Nephron progenitor cell (in vitro differentiated cells): ENCODE data around the gene SERINC3.

Experiments used
- DNase-seq: peaks from one replicate; pipeline ENCODE4 v3.0.0; 2021
- H3K27ac Mint-ChIP-seq: 2 replicates; pipeline ENCODE4 v1.8.0; 2021; ENCODE audit warnings: mild to moderate bottlenecking, moderate library complexity, mixed read lengths
- H3K27me3 Mint-ChIP-seq: 2 replicates; pipeline ENCODE4 v1.8.0; 2021; ENCODE audit warnings: mild to moderate bottlenecking, low read depth, mixed read lengths; ENCODE audit not compliant: poor library complexity
- H3K36me3 Mint-ChIP-seq: 2 replicates; pipeline ENCODE4 v1.8.0; 2021; ENCODE audit warnings: low read depth, mixed read lengths
- H3K4me1 Mint-ChIP-seq: 2 replicates; pipeline ENCODE4 v1.8.0; 2021; ENCODE audit warnings: mixed read lengths
- H3K4me3 Mint-ChIP-seq: 2 replicates; pipeline ENCODE4 v1.8.0; 2021; ENCODE audit warnings: mild to moderate bottlenecking, moderate library complexity, mixed read lengths
- H3K9me3 Mint-ChIP-seq: 2 replicates; pipeline ENCODE4 v1.8.0; 2021; ENCODE audit warnings: mild to moderate bottlenecking, moderate library complexity, mixed read lengths
- TF ChIP-seq, protein P1 (sequence below): fragments of 200-600 bp; sonication (generic); IDR thresholded peaks from 2 replicates; pipeline ENCODE4 v1.5.0; 2021; ENCODE audit warnings: antibody characterized with exemption

The SERINC3 gene

DNA sequence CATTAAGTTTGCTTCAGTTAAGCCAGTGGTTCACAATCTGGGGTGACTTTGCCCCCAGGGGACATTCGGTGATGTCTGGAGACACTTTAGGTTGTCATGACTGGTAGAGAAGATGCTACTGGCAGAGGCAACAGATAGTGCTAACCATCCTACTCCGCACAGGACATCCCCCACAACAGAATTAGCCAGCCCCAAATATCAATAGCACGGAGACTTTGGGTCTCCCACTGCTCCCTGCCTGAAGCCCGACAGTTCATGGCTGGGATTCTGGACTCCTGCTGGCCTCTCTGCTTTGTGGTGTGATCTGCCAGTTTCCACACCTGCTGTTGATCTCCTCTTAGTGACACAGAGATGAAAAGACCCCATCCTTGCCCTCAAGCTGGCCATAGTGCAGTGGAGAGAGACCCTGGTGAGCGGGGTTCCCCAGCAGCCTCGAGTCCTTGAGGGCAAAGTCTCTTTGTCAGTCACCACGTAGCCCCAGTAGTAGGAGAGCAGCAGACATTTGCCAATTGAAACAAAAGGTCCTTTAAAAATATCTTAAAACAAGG lies 70.9 kb downstream of the SERINC3 start:
- TF ChIP-seq, protein P1, sequence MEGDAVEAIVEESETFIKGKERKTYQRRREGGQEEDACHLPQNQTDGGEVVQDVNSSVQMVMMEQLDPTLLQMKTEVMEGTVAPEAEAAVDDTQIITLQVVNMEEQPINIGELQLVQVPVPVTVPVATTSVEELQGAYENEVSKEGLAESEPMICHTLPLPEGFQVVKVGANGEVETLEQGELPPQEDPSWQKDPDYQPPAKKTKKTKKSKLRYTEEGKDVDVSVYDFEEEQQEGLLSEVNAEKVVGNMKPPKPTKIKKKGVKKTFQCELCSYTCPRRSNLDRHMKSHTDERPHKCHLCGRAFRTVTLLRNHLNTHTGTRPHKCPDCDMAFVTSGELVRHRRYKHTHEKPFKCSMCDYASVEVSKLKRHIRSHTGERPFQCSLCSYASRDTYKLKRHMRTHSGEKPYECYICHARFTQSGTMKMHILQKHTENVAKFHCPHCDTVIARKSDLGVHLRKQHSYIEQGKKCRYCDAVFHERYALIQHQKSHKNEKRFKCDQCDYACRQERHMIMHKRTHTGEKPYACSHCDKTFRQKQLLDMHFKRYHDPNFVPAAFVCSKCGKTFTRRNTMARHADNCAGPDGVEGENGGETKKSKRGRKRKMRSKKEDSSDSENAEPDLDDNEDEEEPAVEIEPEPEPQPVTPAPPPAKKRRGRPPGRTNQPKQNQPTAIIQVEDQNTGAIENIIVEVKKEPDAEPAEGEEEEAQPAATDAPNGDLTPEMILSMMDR = no peak
- no peaks in the 10 kb centered on the region for H3K4me1 Mint-ChIP-seq
- no peak for DNase-seq
- peaks cover 13% of the 10 kb centered on the region for H3K27me3 Mint-ChIP-seq
- H3K4me3 Mint-ChIP-seq = no peak overlapping the region
- H3K9me3 Mint-ChIP-seq = no peaks in the 10 kb centered on the region
- H3K27ac Mint-ChIP-seq = no peak overlapping the region
- no peaks in the 10 kb centered on the region for H3K36me3 Mint-ChIP-seq

DNA sequence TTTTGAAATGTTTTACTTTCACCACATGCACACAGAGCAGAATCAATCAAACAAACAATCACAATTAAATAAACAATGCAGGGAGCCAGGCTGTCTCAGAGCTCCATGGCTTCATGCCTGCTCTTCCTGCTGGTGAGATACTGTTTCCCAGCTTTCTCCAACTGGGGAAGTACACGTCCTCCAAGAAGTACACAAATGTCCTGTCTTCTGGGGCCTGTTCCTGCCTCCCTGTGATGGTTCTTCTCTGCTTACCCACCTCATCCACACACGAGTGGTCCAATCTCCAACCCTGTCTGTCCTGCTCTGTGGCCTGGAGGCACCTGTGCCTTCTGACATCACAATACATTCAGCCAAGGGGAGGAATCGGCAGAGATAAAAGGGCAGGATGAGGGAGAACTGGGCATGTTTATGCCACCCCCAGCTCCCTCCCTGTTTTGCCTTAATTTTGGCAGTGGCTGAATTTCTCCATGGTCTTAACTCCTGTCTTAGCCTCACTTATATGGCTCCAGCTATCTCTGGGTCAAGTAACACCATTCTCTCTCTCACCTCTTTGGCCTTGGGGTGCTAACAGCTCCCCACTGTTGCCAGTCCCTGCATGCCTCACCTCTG lies 71.5 kb downstream of the SERINC3 start:
- DNase-seq = no peak
- Mint-ChIP-seq H3K36me3 (no peaks in the 10 kb centered on the region), H3K27me3 (peaks cover 15% of the 10 kb centered on the region), H3K27ac (no peak overlapping the region), H3K9me3 (no peaks in the 10 kb centered on the region), H3K4me3 (no peak overlapping the region), H3K4me1 (no peaks in the 10 kb centered on the region)
- TF ChIP-seq, protein P1 = no peak

GRCh38 chr20:44449864-44450263 lies 72.0 kb downstream of the SERINC3 start:
- Mint-ChIP-seq H3K27me3 (peaks cover 20% of the 10 kb centered on the region), H3K4me3 (no peak overlapping the region), H3K9me3 (no peaks in the 10 kb centered on the region), H3K4me1 (no peaks in the 10 kb centered on the region), H3K36me3 (no peaks in the 10 kb centered on the region), H3K27ac (no peak overlapping the region)
- no peak for DNase-seq
- TF ChIP-seq, protein P1 = no peak

DNA sequence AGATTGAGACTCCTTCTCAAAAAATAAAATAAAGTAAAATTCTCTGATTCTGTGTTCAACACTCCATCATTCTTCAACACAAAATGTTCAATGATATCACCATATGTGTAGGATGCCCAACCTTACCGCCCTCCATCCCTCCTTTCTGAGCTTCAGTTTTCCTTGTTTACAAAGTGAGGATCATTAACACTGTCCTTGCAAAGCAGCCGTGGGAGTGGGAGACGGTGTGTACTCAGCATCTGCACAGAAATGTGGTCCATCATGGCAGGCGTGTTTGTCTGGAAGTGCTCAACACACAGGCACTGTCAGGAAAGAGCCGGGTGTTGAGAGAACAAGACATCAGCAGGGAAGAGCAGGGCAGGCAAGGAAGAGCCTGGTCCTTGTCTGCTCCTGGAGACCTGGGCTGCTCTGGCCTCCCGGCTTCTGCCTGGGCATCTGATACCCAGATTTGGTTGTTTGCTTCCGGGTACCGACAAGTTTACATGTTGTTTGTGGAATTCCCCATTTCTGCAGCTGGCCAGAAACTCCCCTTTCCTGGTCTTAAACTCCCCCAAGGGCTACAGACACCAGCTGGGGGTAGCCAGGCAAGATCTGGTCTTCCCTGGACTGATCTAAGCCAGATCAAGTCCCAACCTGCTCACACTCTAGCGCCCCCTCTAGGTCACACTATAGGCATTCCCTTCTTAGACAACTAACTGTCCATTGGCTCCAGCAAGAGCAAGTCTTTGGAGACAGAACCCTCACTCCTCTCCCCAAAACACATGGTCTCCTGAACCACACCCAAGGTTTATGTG lies 72.9 kb downstream of the SERINC3 start:
- peak; percentile 31 for DNase-seq
- H3K4me3 Mint-ChIP-seq = no peak overlapping the region
- H3K27me3 Mint-ChIP-seq = peaks cover 21% of the 10 kb centered on the region
- H3K27ac Mint-ChIP-seq = no peak overlapping the region
- TF ChIP-seq, protein P1 = peak; percentile 16
- H3K36me3 Mint-ChIP-seq = no peaks in the 10 kb centered on the region
- H3K4me1 Mint-ChIP-seq = no peaks in the 10 kb centered on the region
- H3K9me3 Mint-ChIP-seq = no peaks in the 10 kb centered on the region

GRCh38 chr20:44447827-44448419 lies 73.9 kb downstream of the SERINC3 start:
- Mint-ChIP-seq H3K9me3 (no peaks in the 10 kb centered on the region), H3K27ac (peak overlapping the region; percentile 26), H3K27me3 (peaks cover 24% of the 10 kb centered on the region), H3K4me1 (no peaks in the 10 kb centered on the region), H3K36me3 (no peaks in the 10 kb centered on the region), H3K4me3 (no peak overlapping the region)
- TF ChIP-seq, protein P1 = no peak
- no peak for DNase-seq
